NCI-H1417 treated with DMSO at 0.1 percent for 48 hours (cell line): ENCODE measurements around the gene GTF2A2.
A peak's percentile ranks its signal among the peaks of the same experiment; 100 is the strongest.
"Not testable (repeated sequence)": the region's sequence is repeated elsewhere in the genome, so short reads cannot be mapped to it uniquely, and the experiment has no call there.

Experiments used
- DNase-seq: peaks from one replicate; lab custom pipeline; 2025; lab: John Stamatoyannopoulos, UW

GTF2A2 gene, protein sequence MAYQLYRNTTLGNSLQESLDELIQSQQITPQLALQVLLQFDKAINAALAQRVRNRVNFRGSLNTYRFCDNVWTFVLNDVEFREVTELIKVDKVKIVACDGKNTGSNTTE

DNA sequence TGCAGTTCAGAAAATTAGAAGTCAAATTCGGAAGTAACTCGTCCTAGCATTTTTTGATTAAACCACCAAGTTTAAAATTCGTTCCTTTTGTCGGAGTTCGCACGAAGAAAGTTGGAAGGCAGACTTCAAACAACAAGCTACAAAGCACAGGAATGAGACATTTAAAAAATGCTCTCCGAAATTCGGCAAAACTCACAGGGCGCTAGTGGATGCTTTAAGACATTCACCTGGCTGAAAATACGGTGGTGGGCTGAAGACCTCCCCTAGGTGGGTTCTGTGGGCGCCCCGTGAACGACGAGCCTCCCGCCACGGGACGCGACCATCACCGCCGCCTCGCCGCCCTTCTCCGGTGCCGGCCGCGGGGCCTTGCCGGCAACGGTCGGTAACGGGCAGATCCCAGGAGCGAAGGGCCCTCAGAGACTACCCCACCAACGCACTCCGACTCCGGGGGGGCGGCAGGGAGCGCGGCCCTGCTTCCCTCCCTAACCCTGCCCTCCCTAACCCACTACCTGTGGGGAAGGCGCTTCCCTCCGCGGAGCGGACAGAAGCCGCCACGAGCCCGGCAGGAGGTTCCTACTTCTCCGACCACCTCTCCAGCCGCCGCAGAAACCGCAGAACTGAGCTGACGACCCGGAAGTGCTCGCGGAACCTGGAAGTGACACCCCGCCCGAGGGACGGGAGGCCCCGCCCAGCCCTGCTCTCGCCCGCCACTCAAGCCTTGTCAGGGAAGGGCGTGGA is at the start of gene GTF2A2:
Gene GTF2A2, minus strand, starts transcription at position 619 of the 738 bp plus-strand sequence. CDS start 5,238 bp downstream, outside the sequence.
- DNase-seq = peak; percentile 71

GRCh38 chr15:59703979-59704796 is 46.9 kb upstream of the GTF2A2 start:
- no peak for DNase-seq

DNA sequence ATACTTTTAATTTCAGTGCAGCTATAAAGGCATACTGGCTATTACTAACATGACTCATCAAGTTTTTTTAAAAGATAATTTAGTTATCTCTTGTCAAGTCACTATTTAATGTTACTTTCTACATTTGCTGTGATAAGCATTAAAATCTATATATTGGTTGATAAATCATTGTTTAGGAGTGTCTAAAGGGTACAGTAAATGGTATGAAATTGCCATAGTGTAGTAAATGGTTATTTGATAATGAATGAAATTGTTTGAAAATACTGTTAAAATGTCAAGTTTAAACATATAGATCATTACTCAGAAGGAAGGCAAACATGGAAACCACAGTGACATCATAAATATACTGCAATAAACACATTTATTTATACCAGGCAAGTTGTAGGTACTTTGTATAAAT is 45.0 kb upstream of the GTF2A2 start:
- no peak for DNase-seq

DNA sequence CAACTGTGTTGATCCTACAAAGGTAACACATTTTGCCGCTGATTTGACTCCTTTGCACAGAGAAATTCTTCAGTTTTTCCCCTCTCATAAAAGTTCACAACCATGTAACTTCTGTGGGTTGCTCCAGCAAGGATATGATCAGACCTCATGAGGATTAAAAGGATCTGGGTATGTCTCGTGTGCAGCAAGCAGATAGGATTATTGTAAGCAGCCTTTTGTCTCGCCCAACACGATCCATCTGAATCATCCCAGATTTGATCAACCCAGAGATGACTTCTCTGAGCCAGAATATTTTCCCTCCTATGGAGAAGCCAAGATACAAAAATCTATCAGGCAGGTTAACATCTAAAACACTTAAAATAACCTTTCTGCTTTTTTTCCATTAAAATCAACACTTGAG is 44.6 kb upstream of the GTF2A2 start:
- no peak for DNase-seq

- no peak for DNase-seq
Observed at GRCh38 chr15:59699810-59700431, 42.6 kb upstream of the GTF2A2 start.

- DNase-seq = not testable (repeated sequence)
Observed at GRCh38 chr15:59698065-59698464, 40.8 kb upstream of the GTF2A2 start.

GRCh38 chr15:59696332-59696731 is 39.0 kb upstream of the GTF2A2 start:
- no peak for DNase-seq

- DNase-seq = no peak
Observed at GRCh38 chr15:59694779-59695178, 37.5 kb upstream of the GTF2A2 start.

DNA sequence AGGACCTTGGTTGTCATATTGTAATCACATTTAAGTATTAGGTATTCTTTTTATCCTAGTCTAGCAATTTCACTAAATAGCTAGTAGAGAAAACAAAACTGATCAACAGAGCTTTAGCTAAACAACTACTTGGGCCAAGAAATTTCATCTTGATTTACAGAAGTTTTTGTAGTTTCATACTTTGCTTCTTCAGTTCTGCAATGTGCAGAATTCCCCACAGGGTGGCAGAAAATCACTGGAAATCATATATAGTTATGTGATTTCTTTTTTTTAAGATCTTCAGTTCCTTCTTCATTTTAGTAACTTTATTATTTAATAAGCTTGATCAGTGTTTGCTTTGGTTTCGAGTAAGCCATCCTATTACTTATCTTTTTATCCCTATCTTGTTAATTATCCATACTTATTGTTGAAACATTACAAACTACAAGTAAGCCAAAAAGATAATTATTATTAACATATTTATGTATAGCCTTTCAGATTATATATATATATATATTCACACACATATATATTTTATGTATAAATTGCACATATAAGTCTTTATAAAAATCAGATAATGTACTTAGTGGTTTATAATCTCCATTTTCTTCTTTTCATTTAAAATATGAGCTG is 34.0 kb upstream of the GTF2A2 start:
- DNase-seq = no peak

DNA sequence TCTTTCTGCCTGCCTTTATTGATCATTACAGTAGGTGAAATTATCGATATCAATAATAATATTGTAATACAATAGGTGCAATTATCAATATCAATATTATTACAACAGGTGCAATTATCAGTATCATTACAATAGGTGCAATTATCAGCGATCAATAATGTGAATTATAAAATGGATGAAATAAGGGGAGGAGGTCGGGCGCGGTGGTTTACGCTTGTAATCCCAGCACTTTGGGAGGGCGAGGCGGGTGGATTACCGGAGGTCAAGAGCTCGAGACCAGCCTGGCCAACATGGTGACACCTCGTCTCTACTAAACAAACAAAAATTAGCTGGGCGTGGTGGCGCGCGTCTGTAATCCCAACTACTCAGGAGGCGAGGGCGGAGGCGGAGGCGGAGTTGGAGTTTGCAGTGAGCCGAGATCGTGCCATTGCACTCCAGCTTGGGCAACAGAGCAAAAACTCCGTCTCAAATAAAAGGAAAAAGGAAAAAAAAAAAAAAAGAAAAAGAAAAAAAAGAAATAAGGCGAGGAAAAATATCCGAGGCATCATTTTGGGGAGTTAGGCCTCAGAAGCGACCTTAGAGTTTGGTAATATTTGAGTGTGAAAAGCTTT is 32.4 kb upstream of the GTF2A2 start:
- DNase-seq = peak; percentile 75

DNA sequence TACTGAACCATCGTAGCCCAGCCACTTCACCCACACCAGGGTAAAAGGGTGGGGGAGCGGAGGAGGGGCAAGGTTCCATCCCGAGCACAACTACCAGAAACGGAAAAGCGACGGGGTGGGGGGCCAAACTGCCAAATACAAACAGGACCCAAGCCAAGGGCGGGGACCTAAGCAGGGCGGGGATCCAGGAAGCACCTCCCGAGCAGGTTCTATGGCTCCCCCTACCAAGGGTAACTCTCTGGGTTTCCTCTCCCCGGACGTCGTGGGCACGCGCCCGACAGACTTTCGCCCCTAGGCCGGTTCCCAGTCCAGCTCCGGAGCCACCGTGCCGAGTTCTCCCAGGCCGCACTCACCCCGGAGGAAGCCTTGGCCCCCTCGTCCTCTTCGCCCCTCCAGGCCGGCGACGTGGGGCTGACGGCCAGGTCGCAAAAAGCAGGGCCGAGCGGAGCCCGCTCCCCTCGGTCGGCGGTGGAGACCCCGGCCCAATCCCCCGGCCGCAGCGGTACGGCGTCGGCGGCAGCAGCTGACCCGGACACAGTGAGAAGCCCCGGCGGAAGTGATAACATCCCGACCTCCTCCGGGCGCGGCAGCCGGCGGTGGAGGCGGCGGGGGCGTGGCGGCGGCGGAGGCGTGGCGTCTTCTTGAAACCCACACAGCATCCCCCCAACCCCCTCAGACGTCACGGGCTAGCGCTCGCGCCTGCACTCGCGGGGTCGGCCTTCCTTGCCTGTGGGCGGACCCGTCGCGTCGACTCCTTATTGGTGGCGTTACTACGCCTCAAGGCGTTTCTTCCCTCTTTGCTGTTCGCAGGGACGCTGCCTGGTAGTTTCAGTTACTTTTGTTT is 31.7 kb upstream of the GTF2A2 start, which contains the start of gene BNIP2:
Gene BNIP2, minus strand, starts transcription at position 539 of the 844 bp plus-strand sequence. CDS start 6,863 bp downstream, outside the sequence.
- peak; percentile 93 for DNase-seq

- no peak for DNase-seq
Observed at GRCh38 chr15:59688423-59688781, 31.1 kb upstream of the GTF2A2 start.

DNA sequence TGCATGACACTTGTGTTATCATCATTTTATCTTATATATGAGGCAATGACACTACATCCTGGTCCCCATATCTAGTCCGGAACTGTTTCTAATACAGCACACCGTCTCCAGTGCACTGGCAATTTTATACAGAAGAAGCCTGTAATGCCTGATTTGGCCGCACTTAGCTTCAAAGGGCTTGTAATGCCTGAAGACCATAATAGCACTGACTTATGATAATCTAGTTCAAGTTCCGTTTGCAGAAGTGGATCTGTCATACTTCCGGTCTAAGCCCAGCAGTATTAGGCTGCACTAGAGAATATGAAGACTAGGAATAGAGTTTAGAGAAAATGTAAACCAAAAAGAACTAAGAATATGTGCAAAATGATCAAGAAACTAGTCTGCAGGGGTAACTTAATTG is 30.5 kb upstream of the GTF2A2 start:
- DNase-seq = no peak

GRCh38 chr15:59686389-59686788 is 29.1 kb upstream of the GTF2A2 start:
- DNase-seq = no peak

DNA sequence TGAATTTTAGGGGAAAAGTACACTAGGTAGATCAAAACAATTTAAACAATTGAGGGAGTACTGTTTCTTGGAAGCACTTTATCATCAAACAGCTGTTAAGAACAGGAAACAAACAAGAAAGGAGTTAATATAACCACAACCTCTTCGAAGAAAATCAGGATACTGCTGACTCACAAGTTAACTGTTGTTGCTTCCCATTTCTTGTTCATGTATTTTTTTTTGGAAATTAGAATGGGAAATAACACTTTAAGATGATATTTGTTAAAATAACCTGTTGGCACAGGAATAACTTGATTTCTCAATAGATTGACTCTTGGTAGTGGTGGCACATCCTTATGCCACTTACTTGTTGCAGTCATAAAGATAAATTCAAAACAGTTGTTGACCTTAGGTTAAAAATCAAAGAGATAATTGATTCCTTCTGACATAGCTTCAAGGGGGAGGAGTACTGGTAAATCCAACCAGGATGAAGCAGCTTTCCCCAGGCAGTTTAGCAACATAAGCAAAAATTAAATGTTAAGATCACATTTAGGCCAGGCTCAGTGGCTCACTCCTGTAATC is 28.5 kb upstream of the GTF2A2 start:
- DNase-seq = no peak

GRCh38 chr15:59680870-59681269 is 23.6 kb upstream of the GTF2A2 start:
- no peak for DNase-seq

- no peak for DNase-seq
Observed at GRCh38 chr15:59680346-59680745, 23.0 kb upstream of the GTF2A2 start.

DNA sequence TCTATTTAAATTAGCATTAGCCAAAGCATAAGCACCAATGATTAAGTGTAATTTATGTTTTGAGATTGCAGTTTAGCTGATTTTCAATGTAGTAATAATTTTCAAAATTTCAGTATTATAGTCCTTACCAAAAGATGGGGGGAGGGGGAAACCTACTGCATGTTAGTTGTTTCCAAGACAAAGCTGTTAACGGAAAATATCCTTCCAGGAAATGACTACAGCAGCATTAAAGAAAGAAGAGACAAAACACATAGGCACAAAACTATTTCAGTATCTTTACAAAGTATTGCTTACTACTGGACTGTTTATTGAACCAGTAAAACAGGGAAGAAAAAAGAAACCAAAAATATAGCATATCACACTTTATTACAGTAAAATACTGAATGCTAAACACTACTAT is 21.3 kb upstream of the GTF2A2 start:
- no peak for DNase-seq

GRCh38 chr15:59678172-59678571 is 20.9 kb upstream of the GTF2A2 start:
- no peak for DNase-seq

DNA sequence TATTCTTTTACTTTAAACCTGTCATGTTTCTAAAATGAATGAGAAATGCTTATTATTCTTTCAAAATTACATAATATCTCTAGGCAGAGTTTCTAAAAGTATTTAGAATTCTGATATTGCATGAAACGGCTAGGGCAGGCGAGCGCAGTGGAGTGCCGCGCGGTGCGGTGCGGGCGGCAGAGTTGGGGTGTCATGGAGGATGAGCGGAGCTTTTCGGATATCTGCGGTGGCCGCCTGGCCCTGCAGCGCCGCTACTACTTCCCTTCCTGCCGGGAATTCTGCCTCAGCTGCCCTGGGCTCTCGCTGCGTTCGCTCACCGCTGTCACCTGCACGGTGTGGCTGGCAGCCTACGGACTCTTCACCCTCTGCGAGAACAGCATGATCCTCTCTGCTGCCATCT is 19.2 kb upstream of the GTF2A2 start:
- no peak for DNase-seq
